Thoracic aorta (tissue), 2 donors: ENCODE measurements around the gene RAB37. TPM values are rescaled to one million over a fixed set of nuclear protein-coding genes. Genes with fewer than 3 reads are reported as not detected.

Experiments
- ATAC-seq: fragments of 150-250 bp; one replicate; pipeline ENCODE4 v1.8.0; 2017; ENCODE audit warnings: low read depth; ENCODE audit not compliant: insufficient number of reproducible peaks, low FRiP score
- DNase-seq: peaks from one replicate; pipeline ENCODE4 v3.0.0-alpha.2; 2020; ENCODE audit warnings: low spot score
- H3K27ac ChIP-seq, 2 donors: fragments of 200-600 bp; sonication (generic); 1 replicate in 1 of 2; 2 replicates in 1 of 2; pipeline ENCODE4 v1.5.1; 2016; ENCODE audit warnings: mild to moderate bottlenecking in 2 of 2, moderate library complexity in 2 of 2
- H3K27me3 ChIP-seq: fragments of 200-600 bp; sonication (generic); replicated peaks from 2 replicates; pipeline ENCODE4 v1.6.0; 2016; ENCODE audit warnings: mild to moderate bottlenecking; ENCODE audit not compliant: insufficient read depth
- H3K36me3 ChIP-seq: fragments of 200-600 bp; sonication (generic); one replicate; pipeline ENCODE4 v1.5.1; 2016
- H3K4me1 ChIP-seq, 2 donors: fragments of 200-600 bp; sonication (generic); 1 replicate in 1 of 2; 2 replicates in 1 of 2; pipeline versions ENCODE4 v1.5.1 to v1.6.0; 2016; ENCODE audit warnings: low read depth in 2 of 2, mild to moderate bottlenecking in 1 of 2; ENCODE audit not compliant: control insufficient read depth in 1 of 2
- H3K4me3 ChIP-seq: fragments of 200-600 bp; sonication (generic); 2 replicates; pipeline ENCODE4 v1.5.1; 2016; ENCODE audit warnings: mild to moderate bottlenecking
- H3K9me3 ChIP-seq: fragments of 200-600 bp; sonication (generic); 2 replicates; pipeline ENCODE4 v1.5.1; 2016
- total RNA-seq, 2 donors: library from RNA; depleted of rRNA; stranded (reverse); fragments of >200 nt; gene quantifications; one replicate each; pipeline versions ENCODE4 v1.1.0 to v1.2.3, GENCODE V29; 2016
- TF ChIP-seq, protein P1 (sequence below): fragments of 200-600 bp; sonication (generic); IDR thresholded peaks from one replicate; pipeline ENCODE4 v1.5.1; 2019; ENCODE audit warnings: antibody characterized with exemption

The RAB37 gene
- total RNA-seq, 2 donors from 2014 or later, result 2.2 to 3.2 TPM

GRCh38 chr17:74695629-74696028 lies 41.4 kb upstream of the RAB37 start:
- Histone ChIP-seq H3K27ac (no peak overlapping the region), H3K9me3 (no peaks in the 10 kb centered on the region), H3K36me3 (no peaks in the 10 kb centered on the region), H3K4me3 (no peak overlapping the region), H3K27me3 (no peaks in the 10 kb centered on the region), H3K4me1 (no peaks in the 10 kb centered on the region)
- DNase-seq (no peak), ATAC-seq (no peak)
- TF ChIP-seq, protein P1, sequence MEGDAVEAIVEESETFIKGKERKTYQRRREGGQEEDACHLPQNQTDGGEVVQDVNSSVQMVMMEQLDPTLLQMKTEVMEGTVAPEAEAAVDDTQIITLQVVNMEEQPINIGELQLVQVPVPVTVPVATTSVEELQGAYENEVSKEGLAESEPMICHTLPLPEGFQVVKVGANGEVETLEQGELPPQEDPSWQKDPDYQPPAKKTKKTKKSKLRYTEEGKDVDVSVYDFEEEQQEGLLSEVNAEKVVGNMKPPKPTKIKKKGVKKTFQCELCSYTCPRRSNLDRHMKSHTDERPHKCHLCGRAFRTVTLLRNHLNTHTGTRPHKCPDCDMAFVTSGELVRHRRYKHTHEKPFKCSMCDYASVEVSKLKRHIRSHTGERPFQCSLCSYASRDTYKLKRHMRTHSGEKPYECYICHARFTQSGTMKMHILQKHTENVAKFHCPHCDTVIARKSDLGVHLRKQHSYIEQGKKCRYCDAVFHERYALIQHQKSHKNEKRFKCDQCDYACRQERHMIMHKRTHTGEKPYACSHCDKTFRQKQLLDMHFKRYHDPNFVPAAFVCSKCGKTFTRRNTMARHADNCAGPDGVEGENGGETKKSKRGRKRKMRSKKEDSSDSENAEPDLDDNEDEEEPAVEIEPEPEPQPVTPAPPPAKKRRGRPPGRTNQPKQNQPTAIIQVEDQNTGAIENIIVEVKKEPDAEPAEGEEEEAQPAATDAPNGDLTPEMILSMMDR, result no peak

DNA sequence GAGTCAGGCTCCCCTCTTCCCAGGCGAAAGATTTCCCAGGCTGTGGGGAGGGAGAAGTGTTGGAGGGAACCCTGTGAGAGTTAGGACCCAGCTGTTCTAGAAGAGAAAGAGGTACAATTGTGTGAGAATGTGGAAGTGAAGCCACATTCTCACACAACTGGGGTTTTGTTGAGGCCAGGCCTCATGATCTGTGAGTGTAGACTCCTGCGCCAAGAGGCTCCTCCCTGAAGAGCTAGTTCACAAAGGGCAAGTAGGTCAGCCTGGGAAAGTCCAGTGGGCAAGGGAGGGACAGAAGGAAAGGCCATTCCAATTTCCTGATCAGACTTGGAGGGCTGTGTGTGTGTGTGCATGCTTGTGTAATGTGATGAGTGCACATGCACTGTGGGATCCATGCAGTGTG lies 39.5 kb upstream of the RAB37 start:
- Histone ChIP-seq H3K36me3 (no peaks in the 10 kb centered on the region), H3K27me3 (no peaks in the 10 kb centered on the region), H3K4me3 (no peak overlapping the region), H3K4me1 (no peaks in the 10 kb centered on the region), H3K9me3 (no peaks in the 10 kb centered on the region), H3K27ac (no peak overlapping the region)
- TF ChIP-seq, protein P1, result no peak
- DNase-seq (no peak), ATAC-seq (no peak)

DNA sequence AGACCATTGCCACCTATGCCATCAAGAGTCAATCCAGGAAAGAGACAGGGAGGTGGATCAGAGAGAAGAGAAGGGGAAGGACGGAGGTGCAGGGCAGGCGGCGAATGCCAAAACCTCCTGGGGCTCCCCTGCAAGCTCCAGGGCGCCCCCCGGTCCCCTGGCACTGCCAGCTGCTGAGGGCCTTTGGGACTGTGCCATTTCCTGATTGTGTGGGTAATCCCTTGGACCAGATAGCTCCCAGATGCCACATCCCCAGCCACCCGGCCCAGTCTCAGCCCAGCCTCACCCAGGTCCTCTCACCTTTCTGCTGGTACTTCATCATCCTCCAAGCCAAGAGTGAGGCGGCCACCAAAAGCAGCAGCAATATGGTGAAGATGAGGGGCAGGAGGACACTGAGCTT lies 39.0 kb upstream of the RAB37 start:
- ATAC-seq, result no peak
- H3K36me3 ChIP-seq, result no peaks in the 10 kb centered on the region
- TF ChIP-seq, protein P1, result no peak

DNA sequence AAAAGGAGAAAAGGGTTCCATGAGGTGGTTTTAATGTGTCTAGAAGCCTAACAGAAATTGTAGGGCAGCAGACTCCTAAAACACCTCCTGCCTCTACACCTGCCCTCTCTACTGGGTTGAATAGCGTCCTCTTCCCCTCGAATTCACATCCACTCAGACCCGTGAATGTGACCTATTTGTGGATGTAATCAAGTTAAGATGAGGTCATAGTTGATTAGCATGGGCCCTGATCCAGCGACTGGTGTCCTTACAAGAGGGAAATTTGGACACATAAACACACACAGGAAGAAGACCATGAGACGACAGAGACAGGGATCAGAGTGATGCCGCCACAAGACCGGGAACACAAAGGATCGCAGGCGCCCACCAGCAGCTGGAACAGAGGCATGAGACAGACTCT lies 37.8 kb upstream of the RAB37 start:
- TF ChIP-seq, protein P1, result no peak
- no peaks in the 10 kb centered on the region for H3K4me1 ChIP-seq
- H3K27me3 ChIP-seq, result no peaks in the 10 kb centered on the region
- no peaks in the 10 kb centered on the region for H3K9me3 ChIP-seq
- no peak for DNase-seq
- no peak overlapping the region for H3K27ac ChIP-seq
- no peak for ATAC-seq
- H3K36me3 ChIP-seq, result no peaks in the 10 kb centered on the region
- no peak overlapping the region for H3K4me3 ChIP-seq

More for the DNA sequence above, 39.0 kb upstream of the RAB37 start:
- Histone ChIP-seq H3K4me1 (no peaks in the 10 kb centered on the region), H3K9me3 (no peaks in the 10 kb centered on the region), H3K27me3 (no peaks in the 10 kb centered on the region), H3K4me3 (no peak overlapping the region), H3K27ac (no peak overlapping the region)
- no peak for DNase-seq

DNA sequence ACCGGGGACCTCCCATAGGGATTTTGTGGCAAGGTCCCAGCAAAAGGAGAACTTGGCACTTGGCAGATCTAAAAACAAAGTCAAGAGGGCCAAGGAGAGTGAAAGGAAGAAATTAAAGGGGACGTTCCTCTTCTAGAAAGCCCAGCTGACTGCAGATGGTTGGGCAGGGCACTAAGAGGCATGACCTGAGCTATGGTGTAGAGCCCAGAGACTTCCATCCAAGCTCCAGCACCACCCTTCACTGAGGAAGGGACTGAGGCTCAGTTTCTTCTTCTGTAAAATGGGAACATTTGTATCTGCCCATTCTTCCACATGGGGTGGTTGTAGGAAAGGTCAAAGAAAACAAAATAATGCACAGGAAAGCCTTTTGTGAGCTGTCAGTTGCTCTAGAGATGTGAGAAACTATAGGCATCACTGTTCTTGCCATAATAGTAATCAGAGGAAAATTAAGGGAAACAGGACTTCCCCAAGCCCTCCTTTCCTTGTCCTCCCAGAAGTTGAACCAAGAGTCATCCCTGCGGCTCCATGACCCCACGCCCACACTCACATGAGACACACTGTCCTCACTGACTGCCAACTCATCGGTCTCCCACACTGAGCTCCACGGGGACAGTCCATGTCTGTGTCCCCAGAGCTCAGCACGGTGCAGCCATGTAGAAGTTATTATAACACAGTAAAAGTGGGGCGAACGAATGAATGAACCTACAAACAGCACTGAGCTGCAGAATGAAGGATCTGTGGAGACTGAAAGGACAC lies 34.8 kb upstream of the RAB37 start:
- no peak for DNase-seq
- no peak for ATAC-seq

More for the DNA sequence above, 34.8 kb upstream of the RAB37 start:
- Histone ChIP-seq H3K27me3 (no peaks in the 10 kb centered on the region), H3K27ac (no peak overlapping the region), H3K36me3 (no peaks in the 10 kb centered on the region), H3K4me1 (no peaks in the 10 kb centered on the region), H3K4me3 (no peak overlapping the region), H3K9me3 (no peaks in the 10 kb centered on the region)
- TF ChIP-seq, protein P1, result no peak
